ENCODE measurements around the gene ZNF236. TPM values are rescaled to one million over a fixed set of nuclear protein-coding genes. Genes with fewer than 3 reads are reported as not detected.

ZNF236 gene
- total RNA-seq, 1 donor from 2014 or later: 13.3 TPM

GRCh38 chr18:77006305-77007175 lies 184.2 kb downstream of the ZNF236 start:
- Mint-ChIP-seq H3K36me3 (ENCODE audit: low read depth, unreplicated experiment) (no peaks in the 10 kb centered on the region), H3K27me3 (ENCODE audit: low read depth, unreplicated experiment) (peaks cover 16% of the 10 kb centered on the region), H3K27ac (ENCODE audit: unreplicated experiment) (no peak overlapping the region), H3K9me3 (ENCODE audit: unreplicated experiment) (no peaks in the 10 kb centered on the region), H3K4me3 (ENCODE audit: unreplicated experiment) (no peak overlapping the region), H3K4me1 (ENCODE audit: low read depth, unreplicated experiment) (peaks cover 8% of the 10 kb centered on the region)
- no peak overlapping the region for H3K4me3 ChIP-seq (ENCODE audit: insufficient read depth, low read depth, low read length)
- H3K36me3 ChIP-seq (ENCODE audit: insufficient read depth, low read length): no peaks in the 10 kb centered on the region
- H3K4me2 ChIP-seq (ENCODE audit: low read length): no peak overlapping the region
- H3K9me3 ChIP-seq (ENCODE audit: insufficient read depth, low read depth, low read length): no peaks in the 10 kb centered on the region
- TF ChIP-seq CTCF (IDR thresholded peaks at IDR 0.05; ENCODE audit: insufficient read depth, low read depth, low read length) (no peak), EZH2 (IDR thresholded peaks at IDR 0.05; ENCODE audit: insufficient read depth, low read length) (no peak)
- H4K20me1 ChIP-seq (ENCODE audit: insufficient read depth, low read length): no peaks in the 10 kb centered on the region
- FAIRE-seq: no peak
- no peaks in the 10 kb centered on the region for H3K27me3 ChIP-seq (ENCODE audit: insufficient read depth, low read length)
- no peaks in the 10 kb centered on the region for H3K4me1 ChIP-seq (ENCODE audit: insufficient read depth, low read length)
- H3K9ac ChIP-seq (ENCODE audit: low read length): no peak overlapping the region
- no peak for DNase-seq (ENCODE audit: low read depth)
- no peak overlapping the region for H2AFZ ChIP-seq (ENCODE audit: low read depth, low read length)
- H3K79me2 ChIP-seq (ENCODE audit: insufficient read depth, low read length): no peaks in the 10 kb centered on the region
- no peak overlapping the region for H3K27ac ChIP-seq (ENCODE audit: low read depth, low read length)

GRCh38 chr18:77007251-77007650 lies 184.9 kb downstream of the ZNF236 start:
- FAIRE-seq (no peak), DNase-seq (ENCODE audit: low read depth) (no peak)
- no peaks in the 10 kb centered on the region for H4K20me1 ChIP-seq (ENCODE audit: insufficient read depth, low read length)
- H3K9me3 Mint-ChIP-seq (ENCODE audit: unreplicated experiment): no peaks in the 10 kb centered on the region
- no peaks in the 10 kb centered on the region for H3K36me3 Mint-ChIP-seq (ENCODE audit: low read depth, unreplicated experiment)
- H3K79me2 ChIP-seq (ENCODE audit: insufficient read depth, low read length): no peaks in the 10 kb centered on the region
- no peak overlapping the region for H3K27ac ChIP-seq (ENCODE audit: low read depth, low read length)
- TF ChIP-seq EZH2 (IDR thresholded peaks at IDR 0.05; ENCODE audit: insufficient read depth, low read length): no peak
- no peak for TF ChIP-seq CTCF (IDR thresholded peaks at IDR 0.05; ENCODE audit: insufficient read depth, low read depth, low read length)
- no peak overlapping the region for H2AFZ ChIP-seq (ENCODE audit: low read depth, low read length)
- no peak overlapping the region for H3K4me2 ChIP-seq (ENCODE audit: low read length)
- H3K4me3 Mint-ChIP-seq (ENCODE audit: unreplicated experiment): no peak overlapping the region
- H3K36me3 ChIP-seq (ENCODE audit: insufficient read depth, low read length): no peaks in the 10 kb centered on the region
- H3K9me3 ChIP-seq (ENCODE audit: insufficient read depth, low read depth, low read length): no peaks in the 10 kb centered on the region
- no peak overlapping the region for H3K9ac ChIP-seq (ENCODE audit: low read length)
- H3K27me3 ChIP-seq (ENCODE audit: insufficient read depth, low read length): no peaks in the 10 kb centered on the region
- no peak overlapping the region for H3K27ac Mint-ChIP-seq (ENCODE audit: unreplicated experiment)
- peaks cover 14% of the 10 kb centered on the region for H3K27me3 Mint-ChIP-seq (ENCODE audit: low read depth, unreplicated experiment)
- H3K4me3 ChIP-seq (ENCODE audit: insufficient read depth, low read depth, low read length): no peak overlapping the region
- H3K4me1 ChIP-seq (ENCODE audit: insufficient read depth, low read length): no peaks in the 10 kb centered on the region
- peaks cover 8% of the 10 kb centered on the region for H3K4me1 Mint-ChIP-seq (ENCODE audit: low read depth, unreplicated experiment)

GRCh38 chr18:77008006-77008405 lies 185.6 kb downstream of the ZNF236 start:
- Mint-ChIP-seq H3K36me3 (ENCODE audit: low read depth, unreplicated experiment) (no peaks in the 10 kb centered on the region), H3K4me1 (ENCODE audit: low read depth, unreplicated experiment) (peaks cover 8% of the 10 kb centered on the region), H3K27ac (ENCODE audit: unreplicated experiment) (no peak overlapping the region), H3K27me3 (ENCODE audit: low read depth, unreplicated experiment) (peaks cover 13% of the 10 kb centered on the region), H3K9me3 (ENCODE audit: unreplicated experiment) (no peaks in the 10 kb centered on the region), H3K4me3 (ENCODE audit: unreplicated experiment) (no peak overlapping the region)
- no peaks in the 10 kb centered on the region for H4K20me1 ChIP-seq (ENCODE audit: insufficient read depth, low read length)
- no peak overlapping the region for H3K4me2 ChIP-seq (ENCODE audit: low read length)
- H3K36me3 ChIP-seq (ENCODE audit: insufficient read depth, low read length): no peaks in the 10 kb centered on the region
- H3K27ac ChIP-seq (ENCODE audit: low read depth, low read length): no peak overlapping the region
- DNase-seq (ENCODE audit: low read depth) (no peak), FAIRE-seq (no peak)
- H2AFZ ChIP-seq (ENCODE audit: low read depth, low read length): no peak overlapping the region
- no peaks in the 10 kb centered on the region for H3K79me2 ChIP-seq (ENCODE audit: insufficient read depth, low read length)
- H3K4me3 ChIP-seq (ENCODE audit: insufficient read depth, low read depth, low read length): no peak overlapping the region
- TF ChIP-seq CTCF (IDR thresholded peaks at IDR 0.05; ENCODE audit: insufficient read depth, low read depth, low read length) (no peak), EZH2 (IDR thresholded peaks at IDR 0.05; ENCODE audit: insufficient read depth, low read length) (no peak)
- H3K4me1 ChIP-seq (ENCODE audit: insufficient read depth, low read length): no peaks in the 10 kb centered on the region
- H3K9ac ChIP-seq (ENCODE audit: low read length): no peak overlapping the region
- no peaks in the 10 kb centered on the region for H3K9me3 ChIP-seq (ENCODE audit: insufficient read depth, low read depth, low read length)
- H3K27me3 ChIP-seq (ENCODE audit: insufficient read depth, low read length): no peaks in the 10 kb centered on the region
